ENCODE results near the gene CEPT1.

DNA sequence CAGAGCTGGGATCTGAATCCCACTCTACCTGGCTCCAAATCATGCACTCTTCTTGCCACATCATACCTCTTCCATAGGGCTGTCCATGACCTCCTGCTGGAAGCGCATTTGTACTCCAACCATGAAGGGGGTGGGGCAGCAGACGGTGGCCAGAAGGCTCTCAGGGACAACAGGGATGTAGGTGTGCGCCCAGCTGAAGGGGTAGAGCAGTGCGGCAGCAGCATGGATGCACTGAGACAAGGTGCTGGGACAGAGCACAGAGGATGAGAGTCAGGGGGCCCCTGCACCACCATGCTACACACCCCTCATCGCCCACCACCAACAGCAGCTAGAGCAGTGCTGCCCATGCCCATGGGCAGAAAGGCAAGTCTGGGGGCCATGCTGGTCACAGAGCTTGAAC lies 52.1 kb downstream of the CEPT1 start:
- TF ChIP-seq POLR2A (conservative IDR thresholded peaks at IDR 0.05) (no peak), NBN (IDR thresholded peaks at IDR 0.05; ENCODE audit: low read depth) (no peak), CUX1 (CRISPR knock-in tag; IDR thresholded peaks at IDR 0.05) (no peak), ERF (CRISPR knock-in tag; IDR thresholded peaks at IDR 0.05) (no peak), ZBTB43 (CRISPR knock-in tag; IDR thresholded peaks at IDR 0.05) (no peak), CBX5 (IDR thresholded peaks at IDR 0.05; ENCODE audit: borderline replicate concordance, low read depth) (no peak), CTCF (IDR thresholded peaks at IDR 0.05 in 2 of 3, conservative IDR thresholded peaks at IDR 0.05 in 1 of 3; ENCODE audit: insufficient read depth in 2 of 3, low read depth in 1 of 3, low read length in 3 of 3) (no peak), NFIC (IDR thresholded peaks at IDR 0.05) (no peak), RAD21 (CRISPR knock-in tag; conservative IDR thresholded peaks at IDR 0.05 in 1 of 2, IDR thresholded peaks at IDR 0.05 in 1 of 2) (no peak), TAF9B (IDR thresholded peaks at IDR 0.05; ENCODE audit: partially characterized antibody) (no peak)
- TF ChIP-seq, protein P1, sequence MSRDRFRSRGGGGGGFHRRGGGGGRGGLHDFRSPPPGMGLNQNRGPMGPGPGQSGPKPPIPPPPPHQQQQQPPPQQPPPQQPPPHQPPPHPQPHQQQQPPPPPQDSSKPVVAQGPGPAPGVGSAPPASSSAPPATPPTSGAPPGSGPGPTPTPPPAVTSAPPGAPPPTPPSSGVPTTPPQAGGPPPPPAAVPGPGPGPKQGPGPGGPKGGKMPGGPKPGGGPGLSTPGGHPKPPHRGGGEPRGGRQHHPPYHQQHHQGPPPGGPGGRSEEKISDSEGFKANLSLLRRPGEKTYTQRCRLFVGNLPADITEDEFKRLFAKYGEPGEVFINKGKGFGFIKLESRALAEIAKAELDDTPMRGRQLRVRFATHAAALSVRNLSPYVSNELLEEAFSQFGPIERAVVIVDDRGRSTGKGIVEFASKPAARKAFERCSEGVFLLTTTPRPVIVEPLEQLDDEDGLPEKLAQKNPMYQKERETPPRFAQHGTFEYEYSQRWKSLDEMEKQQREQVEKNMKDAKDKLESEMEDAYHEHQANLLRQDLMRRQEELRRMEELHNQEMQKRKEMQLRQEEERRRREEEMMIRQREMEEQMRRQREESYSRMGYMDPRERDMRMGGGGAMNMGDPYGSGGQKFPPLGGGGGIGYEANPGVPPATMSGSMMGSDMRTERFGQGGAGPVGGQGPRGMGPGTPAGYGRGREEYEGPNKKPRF (IDR thresholded peaks at IDR 0.05; ENCODE audit: low read depth, low read length): no peak
- TF ChIP-seq, protein P2, sequence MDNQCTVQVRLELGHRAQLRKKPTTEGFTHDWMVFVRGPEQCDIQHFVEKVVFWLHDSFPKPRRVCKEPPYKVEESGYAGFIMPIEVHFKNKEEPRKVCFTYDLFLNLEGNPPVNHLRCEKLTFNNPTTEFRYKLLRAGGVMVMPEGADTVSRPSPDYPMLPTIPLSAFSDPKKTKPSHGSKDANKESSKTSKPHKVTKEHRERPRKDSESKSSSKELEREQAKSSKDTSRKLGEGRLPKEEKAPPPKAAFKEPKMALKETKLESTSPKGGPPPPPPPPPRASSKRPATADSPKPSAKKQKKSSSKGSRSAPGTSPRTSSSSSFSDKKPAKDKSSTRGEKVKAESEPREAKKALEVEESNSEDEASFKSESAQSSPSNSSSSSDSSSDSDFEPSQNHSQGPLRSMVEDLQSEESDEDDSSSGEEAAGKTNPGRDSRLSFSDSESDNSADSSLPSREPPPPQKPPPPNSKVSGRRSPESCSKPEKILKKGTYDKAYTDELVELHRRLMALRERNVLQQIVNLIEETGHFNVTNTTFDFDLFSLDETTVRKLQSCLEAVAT (IDR thresholded peaks at IDR 0.05): no peak

All from K562 (cell line).